Karpas-422 (cell line): Measurements from ENCODE around the gene HAPSTR1. TPM values are rescaled to one million over a fixed set of nuclear protein-coding genes. Genes with fewer than 3 reads are reported as not detected.

ENCODE experiments used
- DNase-seq: peaks from one replicate; pipeline ENCODE4 v3.0.0-alpha.2; 2015
- H2AFZ ChIP-seq: fragments of 200-600 bp; sonication (generic); 2 replicates; pipeline ENCODE4 v1.6.1; 2014; ENCODE audit warnings: antibody characterized with exemption, low read length, mixed read lengths
- H3K27ac ChIP-seq: fragments of 200-600 bp; sonication (generic); 2 replicates; pipeline ENCODE4 v1.5.1; 2014; ENCODE audit warnings: mild to moderate bottlenecking, low read length, moderate library complexity
- H3K27me3 ChIP-seq: fragments of 200-600 bp; sonication (generic); 2 replicates; pipeline ENCODE4 v1.6.1; 2014; ENCODE audit warnings: low read length, mixed read lengths
- H3K36me3 ChIP-seq: fragments of 200-600 bp; sonication (generic); 2 replicates; pipeline ENCODE4 v1.6.1; 2014; ENCODE audit warnings: low read length, mixed read lengths; ENCODE audit not compliant: insufficient read depth
- H3K4me1 ChIP-seq: fragments of 200-600 bp; sonication (generic); 2 replicates; pipeline ENCODE4 v1.6.1; 2014; ENCODE audit warnings: mild to moderate bottlenecking, low read length, mixed read lengths
- H3K4me2 ChIP-seq: fragments of 200-600 bp; sonication (generic); 2 replicates; pipeline ENCODE4 v1.6.1; 2014; ENCODE audit warnings: low read length, low read depth, mild to moderate bottlenecking; ENCODE audit not compliant: poor library complexity, severe bottlenecking
- H3K4me3 ChIP-seq: fragments of 200-600 bp; sonication (generic); 2 replicates; pipeline ENCODE4 v1.5.1; 2014; ENCODE audit warnings: mild to moderate bottlenecking, antibody characterized with exemption, low read length, mixed read lengths
- H3K79me2 ChIP-seq: fragments of 200-600 bp; sonication (generic); 2 replicates; pipeline ENCODE4 v1.6.1; 2014; ENCODE audit warnings: mild to moderate bottlenecking, low read length, mixed read lengths
- H3K9ac ChIP-seq: fragments of 200-600 bp; sonication (generic); 2 replicates; pipeline ENCODE4 v1.6.0; 2014; ENCODE audit warnings: low read length
- H3K9me2 ChIP-seq: fragments of 200-600 bp; sonication (generic), shearing (Covaris generic); replicated peaks from 2 replicates; pipeline ENCODE4 v1.6.0; 2014; ENCODE audit warnings: mild to moderate bottlenecking, low read length, moderate library complexity; ENCODE audit not compliant: insufficient read depth
- H3K9me3 ChIP-seq: fragments of 300-700, 200-600 bp; sonication (generic); 2 replicates; pipeline ENCODE4 v1.6.1; 2014; ENCODE audit warnings: low read length, mixed read lengths
- H4K20me1 ChIP-seq: fragments of 200-600 bp; sonication (generic); 2 replicates; pipeline ENCODE4 v1.6.1; 2014; ENCODE audit warnings: mild to moderate bottlenecking, antibody characterized with exemption, low read length, low read depth; ENCODE audit not compliant: insufficient read depth
- total RNA-seq: library from RNA; depleted of rRNA; stranded (reverse); fragments of >200 nt; shearing (Covaris generic); gene quantifications from 2 replicates; pipeline ENCODE4 v1.2.3, GENCODE V29; 2014; ENCODE audit warnings: low replicate concordance

The HAPSTR1 gene
- total RNA-seq, 1 experiment from 2014 or later = 51.2 TPM

DNA sequence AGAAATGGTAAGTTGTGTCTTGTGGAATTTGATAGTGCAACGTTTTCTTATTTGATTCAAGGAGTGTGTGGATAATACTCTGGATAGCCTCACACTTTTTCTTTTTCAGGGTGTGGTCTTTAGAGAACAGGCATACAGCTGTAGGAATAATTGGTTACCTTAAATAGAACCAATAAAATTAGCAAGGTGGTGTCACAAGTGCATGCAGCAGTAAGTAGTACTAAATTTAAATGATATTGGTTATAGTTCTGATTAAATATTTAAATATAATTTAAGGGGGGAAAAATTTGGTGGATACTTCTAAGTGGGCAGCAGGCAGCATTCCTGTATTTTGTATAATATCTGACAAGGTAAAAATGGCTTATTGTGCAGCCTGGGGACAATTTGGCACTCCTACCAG lies 3.7 kb downstream of the HAPSTR1 start:
- Histone ChIP-seq H4K20me1 (peaks cover 64% of the 10 kb centered on the region), H3K4me3 (peak overlapping the region; percentile 87)

GRCh38 chr16:9095656-9096397 lies 4.4 kb downstream of the HAPSTR1 start:
- peaks cover 70% of the 10 kb centered on the region for H4K20me1 ChIP-seq
- peaks cover 91% of the 10 kb centered on the region for H3K79me2 ChIP-seq
- H3K9me2 ChIP-seq = no peaks in the 10 kb centered on the region
- H3K36me3 ChIP-seq = peaks cover 62% of the 10 kb centered on the region; the same call in 1 of the 2 replicates
- no peak for DNase-seq
- H2AFZ ChIP-seq = no peak overlapping the region
- 0 out of 2 replicates have a peak overlapping the region, but pooled peaks have one; percentile 0 for H3K4me3 ChIP-seq
- peak overlapping the region; percentile 9 for H3K27ac ChIP-seq
- peak overlapping the region; percentile 73 for H3K4me2 ChIP-seq
- H3K27me3 ChIP-seq = no peaks in the 10 kb centered on the region
- H3K9me3 ChIP-seq = no peaks in the 10 kb centered on the region
- H3K4me1 ChIP-seq = peaks cover 55% of the 10 kb centered on the region
- no peak overlapping the region for H3K9ac ChIP-seq

More for the DNA sequence above, 3.7 kb downstream of the HAPSTR1 start:
- Histone ChIP-seq H3K9me3 (no peaks in the 10 kb centered on the region), H3K4me1 (peaks cover 61% of the 10 kb centered on the region), H3K9me2 (no peaks in the 10 kb centered on the region), H2AFZ (no peak overlapping the region), H3K9ac (no peak overlapping the region), H3K36me3 (peaks cover 58% of the 10 kb centered on the region; the same call in 1 of the 2 replicates), H3K4me2 (peak overlapping the region; percentile 73), H3K27me3 (no peaks in the 10 kb centered on the region), H3K27ac (peak overlapping the region; percentile 7), H3K79me2 (peaks cover 85% of the 10 kb centered on the region)
- no peak for DNase-seq

DNA sequence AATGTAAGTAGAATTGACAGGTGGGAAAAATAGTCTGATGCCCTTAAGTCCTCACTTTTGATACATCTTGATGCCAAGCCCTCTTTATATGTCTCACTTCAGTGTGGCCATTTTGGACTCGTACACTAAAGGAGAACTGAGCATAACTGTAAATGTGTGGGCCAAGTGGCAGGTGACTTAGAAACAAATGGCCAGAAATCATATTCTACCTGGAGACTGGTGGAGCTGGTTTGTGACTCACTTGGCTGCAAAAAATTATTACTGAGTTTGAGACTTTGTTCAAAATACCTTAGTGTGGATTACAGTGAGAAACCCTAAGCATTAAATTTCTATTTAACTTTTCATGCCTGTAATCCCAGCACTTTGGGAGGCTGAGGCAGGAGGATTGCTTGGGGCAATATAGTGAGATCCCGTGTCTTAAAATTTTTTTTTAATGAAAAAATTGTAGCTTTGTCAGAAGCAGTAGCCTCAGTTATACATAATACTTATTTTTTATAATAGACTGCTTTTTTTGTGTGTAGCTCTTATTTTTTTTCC lies 5.0 kb downstream of the HAPSTR1 start:
- H3K9ac ChIP-seq = no peak overlapping the region
- H3K4me2 ChIP-seq = no peak overlapping the region
- H3K9me2 ChIP-seq = no peaks in the 10 kb centered on the region
- H4K20me1 ChIP-seq = peaks cover 77% of the 10 kb centered on the region
- H3K27ac ChIP-seq = 0 out of 2 replicates have a peak overlapping the region, but pooled peaks have one; percentile 9
- H2AFZ ChIP-seq = no peak overlapping the region
- no peaks in the 10 kb centered on the region for H3K27me3 ChIP-seq
- H3K9me3 ChIP-seq = no peaks in the 10 kb centered on the region
- peaks cover 98% of the 10 kb centered on the region for H3K79me2 ChIP-seq
- H3K4me1 ChIP-seq = peaks cover 53% of the 10 kb centered on the region
- peaks cover 69% of the 10 kb centered on the region; the same call in 1 of the 2 replicates for H3K36me3 ChIP-seq
- H3K4me3 ChIP-seq = no peak overlapping the region
- DNase-seq = no peak

DNA sequence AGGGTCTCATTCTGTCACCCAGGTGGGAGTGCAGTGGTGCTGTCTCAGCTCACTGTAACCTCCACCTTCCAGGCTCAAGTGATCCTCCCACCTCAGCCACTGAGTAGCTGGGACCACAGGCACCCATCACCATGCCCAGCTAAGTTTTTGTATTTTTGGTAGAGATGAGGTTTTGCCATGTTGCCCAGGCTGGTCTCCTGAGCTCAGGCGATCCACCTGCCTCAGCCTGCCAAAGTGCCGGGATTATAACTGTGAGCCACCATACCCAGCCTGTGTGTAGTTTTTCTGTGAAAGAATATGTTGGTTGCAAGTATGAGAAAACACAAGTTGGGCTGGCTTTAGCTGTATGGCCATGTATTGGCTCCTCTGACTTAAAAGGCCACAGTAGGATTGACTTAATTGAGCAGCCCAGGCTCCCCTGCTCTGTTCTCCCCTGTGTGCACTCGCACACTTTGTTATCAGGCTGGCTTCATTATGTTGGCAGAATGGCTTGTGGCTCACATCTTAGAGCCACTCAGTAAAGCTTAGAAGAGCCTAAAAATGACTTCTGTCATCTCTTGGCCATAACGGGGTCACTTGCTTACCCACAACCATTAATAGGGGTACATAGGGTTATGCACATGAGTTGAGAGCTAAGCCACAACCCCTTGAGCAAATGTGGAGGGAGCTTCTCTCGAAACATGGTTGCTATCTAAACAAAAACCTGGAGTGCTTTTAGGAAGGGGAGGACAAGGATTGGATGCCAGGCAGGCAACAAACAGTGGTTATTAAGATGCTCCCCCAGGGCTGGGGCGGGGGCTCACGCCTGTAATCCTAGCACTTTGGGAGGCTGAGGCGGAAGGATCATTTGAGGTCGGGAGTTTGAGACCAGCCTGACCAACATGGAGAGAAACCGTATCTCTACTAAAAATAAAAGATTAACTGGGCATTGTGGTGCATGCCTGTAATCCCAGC lies 6.1 kb downstream of the HAPSTR1 start:
- Histone ChIP-seq H3K4me2 (no peak overlapping the region), H3K79me2 (peaks cover 100% of the 10 kb centered on the region), H3K4me3 (no peak overlapping the region), H3K27me3 (no peaks in the 10 kb centered on the region), H2AFZ (no peak overlapping the region), H3K9me3 (no peaks in the 10 kb centered on the region), H3K9me2 (no peaks in the 10 kb centered on the region), H3K36me3 (peaks cover 77% of the 10 kb centered on the region; the same call in 1 of the 2 replicates), H3K27ac (no peak overlapping the region), H4K20me1 (peaks cover 88% of the 10 kb centered on the region), H3K9ac (no peak overlapping the region), H3K4me1 (peaks cover 53% of the 10 kb centered on the region)
- no peak for DNase-seq

DNA sequence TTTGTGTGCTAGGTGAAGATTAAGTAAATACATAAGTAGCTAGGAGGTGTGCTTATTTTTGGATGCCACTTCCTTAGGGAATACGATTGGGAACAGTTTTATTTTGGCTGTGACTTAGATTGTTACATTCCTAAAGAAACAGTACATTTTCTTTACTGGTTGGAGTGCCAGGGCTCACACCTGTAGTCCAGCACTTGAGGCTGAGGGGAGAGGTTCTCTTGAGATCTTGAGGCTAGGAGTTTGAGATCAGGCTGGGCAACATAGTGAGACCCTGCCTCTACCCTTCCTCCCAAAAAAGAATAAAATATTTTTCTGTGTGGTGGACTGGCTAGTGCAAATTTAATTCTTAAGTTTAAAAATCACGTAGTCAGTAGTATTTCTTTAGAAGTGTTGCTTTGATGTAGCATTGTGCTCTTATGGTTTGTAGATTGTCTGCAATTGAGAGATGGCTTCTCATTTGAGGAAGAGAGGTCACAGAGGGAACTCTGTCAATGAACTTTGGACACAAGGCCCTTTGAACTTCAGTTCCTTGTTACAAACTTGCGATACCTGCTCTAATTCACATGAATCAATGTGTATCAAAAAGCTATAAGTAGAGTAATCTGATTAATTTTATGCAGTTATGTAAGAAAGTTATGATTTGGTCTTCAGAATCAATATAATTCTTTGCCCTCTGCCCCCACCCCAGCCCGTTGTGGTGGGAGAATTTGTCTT lies 7.1 kb downstream of the HAPSTR1 start:
- Histone ChIP-seq H3K27ac (no peak overlapping the region), H3K4me2 (no peak overlapping the region), H3K79me2 (peaks cover 100% of the 10 kb centered on the region), H3K4me1 (peaks cover 49% of the 10 kb centered on the region), H3K9me3 (no peaks in the 10 kb centered on the region), H4K20me1 (peaks cover 91% of the 10 kb centered on the region), H3K27me3 (no peaks in the 10 kb centered on the region), H2AFZ (no peak overlapping the region), H3K9me2 (no peaks in the 10 kb centered on the region), H3K36me3 (peaks cover 83% of the 10 kb centered on the region), H3K9ac (no peak overlapping the region), H3K4me3 (no peak overlapping the region)
- no peak for DNase-seq

DNA sequence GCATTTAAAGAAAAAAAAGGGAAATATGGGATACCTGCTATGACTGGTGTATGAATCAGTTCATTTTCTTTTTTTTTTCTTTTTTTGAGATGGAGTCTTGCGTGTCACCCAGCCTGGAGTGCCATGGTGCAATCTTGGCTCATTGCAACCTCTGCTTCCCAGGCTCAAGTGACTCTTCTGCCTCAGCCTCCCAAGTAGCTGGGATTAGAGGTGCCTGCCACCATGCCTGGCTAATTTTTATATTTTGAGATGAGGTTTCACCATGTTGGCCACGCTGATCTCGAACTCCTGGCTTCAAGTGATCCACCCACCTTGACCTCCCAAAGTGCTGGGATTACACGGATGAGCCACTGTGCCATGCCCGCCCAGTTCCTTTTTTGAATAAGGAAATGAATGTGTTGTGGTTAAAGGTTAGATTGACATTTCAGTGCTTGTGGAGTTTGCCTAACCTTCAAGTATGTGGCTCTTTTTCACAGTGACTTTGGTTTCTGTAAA lies 7.7 kb downstream of the HAPSTR1 start:
- no peak overlapping the region for H3K27ac ChIP-seq
- no peak overlapping the region for H3K4me2 ChIP-seq
- H3K4me1 ChIP-seq = peaks cover 45% of the 10 kb centered on the region
- H2AFZ ChIP-seq = no peak overlapping the region
- H3K9me2 ChIP-seq = no peaks in the 10 kb centered on the region
- no peaks in the 10 kb centered on the region for H3K9me3 ChIP-seq
- no peak for DNase-seq
- peaks cover 83% of the 10 kb centered on the region for H3K36me3 ChIP-seq
- H3K79me2 ChIP-seq = peaks cover 100% of the 10 kb centered on the region
- H3K9ac ChIP-seq = no peak overlapping the region
- H4K20me1 ChIP-seq = peaks cover 91% of the 10 kb centered on the region
- no peak overlapping the region for H3K4me3 ChIP-seq
- H3K27me3 ChIP-seq = no peaks in the 10 kb centered on the region

DNA sequence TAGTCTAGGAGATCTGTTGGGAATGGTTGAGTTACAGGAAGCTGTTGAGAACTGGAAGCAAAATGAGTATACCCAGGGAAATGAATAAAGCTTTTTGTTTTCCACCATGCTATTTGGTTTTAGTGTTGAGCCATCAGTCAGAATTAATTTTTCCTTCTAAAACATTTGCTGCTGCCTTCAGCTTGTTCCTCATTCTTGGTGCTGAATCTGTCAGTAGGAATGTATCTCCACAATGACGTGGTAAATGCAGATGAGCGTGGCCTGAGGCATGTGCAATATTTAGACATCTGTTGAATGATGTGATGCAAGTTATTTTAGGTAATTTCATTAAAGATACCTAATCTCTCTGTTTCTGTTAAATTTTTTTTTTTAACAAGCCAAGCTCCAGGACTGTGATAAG lies 10.9 kb downstream of the HAPSTR1 start:
- no peak overlapping the region for H3K27ac ChIP-seq
- no peak overlapping the region for H3K4me3 ChIP-seq

More for the DNA sequence above, 10.9 kb downstream of the HAPSTR1 start:
- H3K4me2 ChIP-seq = no peak overlapping the region
- H4K20me1 ChIP-seq = peaks cover 96% of the 10 kb centered on the region
- H3K4me1 ChIP-seq = peaks cover 39% of the 10 kb centered on the region
- H3K9me2 ChIP-seq = no peaks in the 10 kb centered on the region
- no peak for DNase-seq
- no peak overlapping the region for H2AFZ ChIP-seq
- peaks cover 81% of the 10 kb centered on the region for H3K36me3 ChIP-seq
- H3K9me3 ChIP-seq = no peaks in the 10 kb centered on the region
- no peaks in the 10 kb centered on the region for H3K27me3 ChIP-seq
- H3K79me2 ChIP-seq = peaks cover 100% of the 10 kb centered on the region
- no peak overlapping the region for H3K9ac ChIP-seq
